BJ (cell line): Measurements from ENCODE around the gene RDH16. TPM values are rescaled to one million over a fixed set of nuclear protein-coding genes. Genes with fewer than 3 reads are reported as not detected.

Experiments used
- CTCF ChIA-PET: fragments of 350-600 bp; formaldehyde crosslinking; extraction: SDS; loops from one replicate; lab custom pipeline; 2021; ENCODE audit warnings: antibody characterized with exemption, inconsistent platforms; lab: Yijun Ruan, JAX
- POLR2A ChIA-PET: fragments of 300-600 bp; sonication (Branson Sonifier 250); formaldehyde crosslinking; extraction: SDS; loops from one replicate; lab custom pipeline; 2021; ENCODE audit warnings: antibody characterized with exemption; lab: Charles Lee
- DNase-seq: peaks from one replicate; pipeline ENCODE4 v3.0.0-alpha.2; 2011; ENCODE audit warnings: low read depth
- H3K27me3 ChIP-seq: 2 replicates; pipeline ENCODE4 v1.6.0; 2011; ENCODE audit warnings: low read length; ENCODE audit not compliant: control insufficient read depth, insufficient read depth
- H3K36me3 ChIP-seq: 2 replicates; pipeline ENCODE4 v1.5.1; 2011; ENCODE audit warnings: low read length; ENCODE audit not compliant: control insufficient read depth, insufficient read depth
- H3K4me3 ChIP-seq: 2 replicates; pipeline ENCODE4 v1.5.1; 2011; ENCODE audit warnings: low read depth, mild to moderate bottlenecking, control low read depth, low read length
- polyA minus RNA-seq: library from RNA; depleted of rRNA, polyadenylated mRNA; stranded (reverse); fragments of >200 nt; gene quantifications from 2 replicates; pipeline ENCODE4 v1.2.3, GENCODE V29; 2011; rRNA and poly(A)+ RNA removed
- polyA plus RNA-seq: library from polyadenylated mRNA; depleted of rRNA; stranded (reverse); fragments of >200 nt; gene quantifications from 2 replicates; pipeline ENCODE4 v1.2.3, GENCODE V29; 2011; rRNA removed
- TF ChIP-seq, protein P1 (sequence below): IDR thresholded peaks from 2 replicates; pipeline ENCODE4 v1.5.1; 2011; ENCODE audit warnings: low read depth, mild to moderate bottlenecking, control low read depth, inconsistent platforms, low read length, moderate library complexity; ENCODE audit not compliant: insufficient read depth

The RDH16 gene, protein sequence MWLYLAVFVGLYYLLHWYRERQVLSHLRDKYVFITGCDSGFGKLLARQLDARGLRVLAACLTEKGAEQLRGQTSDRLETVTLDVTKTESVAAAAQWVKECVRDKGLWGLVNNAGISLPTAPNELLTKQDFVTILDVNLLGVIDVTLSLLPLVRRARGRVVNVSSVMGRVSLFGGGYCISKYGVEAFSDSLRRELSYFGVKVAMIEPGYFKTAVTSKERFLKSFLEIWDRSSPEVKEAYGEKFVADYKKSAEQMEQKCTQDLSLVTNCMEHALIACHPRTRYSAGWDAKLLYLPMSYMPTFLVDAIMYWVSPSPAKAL
- polyA plus RNA-seq: 0.07 TPM in 2 replicates
- 0.21 TPM in 1 of 2 replicates, not detected in the other for polyA minus RNA-seq

DNA sequence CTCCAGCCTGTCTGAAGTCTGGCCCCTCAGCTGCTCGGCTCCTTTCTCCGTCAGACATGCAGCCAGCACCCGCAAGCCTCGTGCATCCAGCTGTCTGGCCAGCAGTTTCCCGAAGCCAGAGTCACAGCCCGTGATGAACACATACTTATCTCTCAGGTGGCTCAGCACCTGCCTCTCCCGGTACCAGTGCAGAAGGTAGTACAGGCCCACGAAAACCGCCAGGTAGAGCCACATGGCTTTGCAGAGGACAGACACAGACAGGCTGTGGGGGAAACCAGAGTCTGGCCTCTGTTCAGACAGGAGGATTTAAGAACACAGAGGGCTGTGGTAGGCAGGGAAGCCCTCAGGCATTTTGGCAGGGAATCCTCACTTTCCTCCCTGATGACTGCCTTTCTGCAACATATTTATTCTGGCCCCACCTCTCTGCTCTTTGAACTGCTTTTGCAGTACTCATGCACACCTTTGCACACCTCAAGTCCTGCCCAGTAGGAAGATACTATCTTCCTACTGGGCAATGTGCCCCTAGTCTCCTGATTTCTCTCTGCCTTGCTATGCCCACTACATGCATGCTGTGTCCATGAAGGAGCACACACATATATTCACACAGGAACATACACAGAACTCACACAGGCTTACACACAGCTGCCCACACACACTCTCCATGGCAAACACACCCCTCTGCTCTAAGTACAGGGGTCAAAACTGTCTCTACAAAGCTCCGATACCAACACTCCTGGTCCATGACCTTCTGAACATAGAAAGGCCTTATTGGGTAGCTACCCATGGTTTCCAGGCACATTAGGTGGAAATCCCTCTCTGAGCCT, at the start of gene RDH16:
Gene RDH16, minus strand, starts transcription at position 380 of the 824 bp plus-strand sequence. Its CDS starts 146 bp downstream, at position 234.
- ChIA-PET POLR2A (no interaction called here), CTCF (interaction anchor here (0.6 kb wide), 1 partner anchor 8 kb away, joined by 3 read pairs; no protein-coding TSS in a partner anchor)
- Histone ChIP-seq H3K36me3 (no peaks in the 10 kb centered on the region), H3K27me3 (peaks cover 10% of the 10 kb centered on the region), H3K4me3 (no peak within 1 kb of the TSS)
- TF ChIP-seq, protein P1, sequence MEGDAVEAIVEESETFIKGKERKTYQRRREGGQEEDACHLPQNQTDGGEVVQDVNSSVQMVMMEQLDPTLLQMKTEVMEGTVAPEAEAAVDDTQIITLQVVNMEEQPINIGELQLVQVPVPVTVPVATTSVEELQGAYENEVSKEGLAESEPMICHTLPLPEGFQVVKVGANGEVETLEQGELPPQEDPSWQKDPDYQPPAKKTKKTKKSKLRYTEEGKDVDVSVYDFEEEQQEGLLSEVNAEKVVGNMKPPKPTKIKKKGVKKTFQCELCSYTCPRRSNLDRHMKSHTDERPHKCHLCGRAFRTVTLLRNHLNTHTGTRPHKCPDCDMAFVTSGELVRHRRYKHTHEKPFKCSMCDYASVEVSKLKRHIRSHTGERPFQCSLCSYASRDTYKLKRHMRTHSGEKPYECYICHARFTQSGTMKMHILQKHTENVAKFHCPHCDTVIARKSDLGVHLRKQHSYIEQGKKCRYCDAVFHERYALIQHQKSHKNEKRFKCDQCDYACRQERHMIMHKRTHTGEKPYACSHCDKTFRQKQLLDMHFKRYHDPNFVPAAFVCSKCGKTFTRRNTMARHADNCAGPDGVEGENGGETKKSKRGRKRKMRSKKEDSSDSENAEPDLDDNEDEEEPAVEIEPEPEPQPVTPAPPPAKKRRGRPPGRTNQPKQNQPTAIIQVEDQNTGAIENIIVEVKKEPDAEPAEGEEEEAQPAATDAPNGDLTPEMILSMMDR: no peak
- DNase-seq: no peak

DNA sequence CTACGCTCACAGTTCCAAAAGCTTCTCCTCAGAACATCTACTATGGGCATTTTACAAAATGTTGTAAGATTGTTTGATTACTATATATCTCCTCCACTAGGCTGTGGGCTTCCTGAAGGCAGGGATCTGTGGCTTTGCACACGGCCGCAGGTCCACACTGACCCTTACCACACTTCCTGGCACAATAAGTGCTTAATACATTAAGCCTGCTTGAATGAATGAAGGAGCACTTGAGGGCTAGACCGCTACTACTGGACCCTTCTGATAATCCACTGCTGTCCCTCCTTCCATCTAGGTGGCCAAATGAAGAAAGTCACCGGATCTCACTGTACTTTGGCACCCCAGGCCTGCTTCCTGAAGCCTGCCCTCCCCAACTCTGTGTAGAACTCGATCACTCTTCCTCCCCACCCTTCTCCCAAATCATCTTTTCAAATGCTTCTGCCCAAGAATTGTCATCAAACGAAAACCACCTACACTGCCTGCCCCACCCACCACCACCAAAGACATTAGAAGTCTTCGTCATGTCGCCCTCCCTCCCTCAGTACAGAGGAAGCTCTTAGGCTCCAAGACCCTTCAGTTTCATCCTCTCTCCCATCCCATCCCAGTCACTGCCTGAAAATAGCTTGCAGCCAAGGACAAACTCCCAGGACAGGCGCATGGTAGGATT, 49.5 kb upstream of the RDH16 start:
- ChIA-PET POLR2A (no interaction called here), CTCF (interaction anchor here (0.6 to 11.3 kb wide), 16 partner anchors 9 to 296 kb away, joined by 3 to 148 read pairs (median 7); partner anchors contain the start of genes HSD17B6, MYO1A, NEMP1 and STAT6)
- TF ChIP-seq, protein P1: no peak
- H3K4me3 ChIP-seq: peak overlapping the region; percentile 31
- H3K36me3 ChIP-seq: peaks cover 16% of the 10 kb centered on the region
- no peak for DNase-seq
- H3K27me3 ChIP-seq: no peaks in the 10 kb centered on the region

DNA sequence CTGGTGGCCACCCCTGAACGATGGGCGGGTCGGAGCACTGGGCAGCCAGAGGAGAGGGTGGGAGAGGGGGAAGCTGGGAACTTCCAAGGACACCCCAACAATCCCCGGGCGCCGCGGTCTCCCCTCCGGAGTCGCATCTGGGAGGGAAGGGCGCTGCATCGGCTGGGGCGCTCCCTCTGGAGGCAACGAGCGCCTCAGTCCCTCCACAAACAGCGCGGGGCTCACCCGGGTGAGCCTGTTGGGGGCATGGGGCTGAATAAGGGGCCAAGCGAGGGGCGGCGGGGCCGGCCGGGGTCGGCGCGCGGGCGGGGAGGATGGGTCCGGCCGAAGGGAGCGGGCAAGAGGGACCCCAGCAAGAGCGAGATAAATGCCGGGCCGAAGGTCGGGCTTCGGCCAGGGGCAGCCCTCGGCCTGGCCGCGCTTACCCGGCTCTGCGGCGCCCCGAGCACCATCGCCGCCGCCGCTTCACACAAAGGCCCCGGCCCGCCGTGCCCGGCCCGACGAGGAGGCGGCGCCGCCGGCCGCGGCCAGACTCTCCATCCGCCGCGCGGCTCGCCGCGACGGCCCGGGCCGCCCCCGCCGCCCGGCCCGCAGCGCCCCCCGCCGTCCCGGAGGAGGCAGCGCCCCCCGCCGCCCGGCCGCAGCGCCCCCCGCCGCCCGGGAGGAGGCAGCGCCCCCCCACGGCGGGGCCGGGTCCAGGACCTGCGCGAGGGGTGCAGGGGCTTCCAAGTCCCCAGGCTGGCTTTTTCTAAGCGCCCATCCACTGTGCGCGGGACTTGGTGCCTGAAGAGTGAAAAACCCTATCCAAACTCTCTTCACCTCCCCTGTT, 48.8 kb upstream of the RDH16 start, which contains the start of gene ZBTB39:
Gene ZBTB39, minus strand, starts transcription at position 567 of the 829 bp plus-strand sequence. CDS start 1,629 bp downstream, outside the sequence.
- Histone ChIP-seq H3K36me3 (peaks cover 16% of the 10 kb centered on the region), H3K4me3 (peak within 1 kb of the TSS; percentile 84), H3K27me3 (no peaks in the 10 kb centered on the region)
- POLR2A ChIA-PET: no interaction called here
- no peak for DNase-seq
- TF ChIP-seq, protein P1: peak; percentile 49
- CTCF ChIA-PET: interaction anchor here (1.0 to 11.4 kb wide), 24 partner anchors 10 to 295 kb away, joined by 3 to 220 read pairs (median 6); partner anchors contain the start of genes HSD17B6, MYO1A, STAT6 and TAC3

DNA sequence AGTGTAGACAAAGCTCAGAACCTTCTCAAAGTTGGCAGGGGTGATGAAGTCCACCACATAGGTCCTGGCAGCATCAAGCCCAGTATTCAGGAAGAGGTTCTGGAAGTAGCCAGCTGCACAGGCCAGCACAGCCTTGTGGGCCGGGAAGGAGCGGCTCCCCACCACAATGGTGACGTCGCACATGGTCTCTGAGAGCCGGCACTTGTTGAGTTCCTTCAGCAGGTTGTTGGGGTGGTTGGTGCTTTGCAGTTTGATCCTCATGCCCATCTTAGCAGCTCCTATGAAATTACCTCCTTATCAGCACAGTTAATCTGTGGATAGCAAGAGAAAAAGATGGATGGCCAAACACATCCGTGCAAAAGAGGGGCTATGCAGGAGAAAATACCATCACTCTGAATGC, 47.2 kb upstream of the RDH16 start:
- Histone ChIP-seq H3K27me3 (no peaks in the 10 kb centered on the region), H3K4me3 (no peak overlapping the region), H3K36me3 (peaks cover 16% of the 10 kb centered on the region)
- POLR2A ChIA-PET: no interaction called here
- CTCF ChIA-PET: interaction anchor here (0.6 to 11.4 kb wide), 13 partner anchors 12 to 279 kb away, joined by 3 to 220 read pairs (median 3); partner anchors contain the start of genes HSD17B6, NACA and STAT6
- TF ChIP-seq, protein P1: no peak
- DNase-seq: no peak
